ENCODE data around the gene PLXDC2. TPM values are rescaled to one million over a fixed set of nuclear protein-coding genes. Genes with fewer than 3 reads are reported as not detected.

Gene PLXDC2
- polyA plus RNA-seq, 2 of the 4 experiments (the other 2 are of a cell fraction): 0.08 to 0.09 TPM

DNA sequence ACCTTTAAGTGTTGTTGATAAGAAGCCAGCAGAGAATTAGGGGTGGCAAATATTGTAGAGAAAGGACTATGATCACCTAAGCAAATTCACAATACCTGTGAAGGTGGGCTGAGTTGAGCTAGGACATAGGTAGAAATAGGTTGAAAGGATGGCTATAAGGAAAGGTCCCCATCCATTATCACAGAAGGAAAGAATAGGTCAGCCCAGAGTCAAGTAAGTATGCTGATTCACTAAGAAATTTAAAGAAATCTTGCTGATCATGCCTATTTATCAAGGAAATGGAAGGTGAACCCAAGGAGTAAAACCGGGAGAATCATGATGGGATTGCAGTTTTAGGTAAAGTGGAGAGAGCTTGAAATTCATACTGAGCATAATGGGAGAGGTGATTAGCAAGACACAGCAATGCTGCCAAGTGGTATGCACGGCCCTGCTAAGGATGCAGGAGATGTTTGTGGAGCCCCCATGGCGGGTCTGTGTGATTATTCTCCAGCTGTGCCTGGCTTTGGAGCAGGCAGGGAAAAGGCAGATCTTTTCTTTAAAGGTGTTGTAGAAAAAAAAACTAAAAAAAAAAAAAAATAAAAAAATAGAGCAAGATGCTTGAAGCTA lies 399.4 kb downstream of the PLXDC2 start:
- 0% methylated on average over 3 of the region's 3 CpGs for WGBS (ENCODE audit: missing lambda C conversion rate)
- H3K4me2 ChIP-seq: no peak overlapping the region
- ATAC-seq: no peak
- no peak for DNase-seq (ENCODE audit: low read depth in 1 of 2, low spot score in 1 of 2)
- CTCF ChIA-PET: interaction anchor here (0.7 kb wide), 1 partner anchor 9 kb away, joined by 3 read pairs; no protein-coding TSS in a partner anchor
- POLR2A ChIA-PET: no interaction called here
- no peak overlapping the region for H3K27ac ChIP-seq
- H3K4me1 ChIP-seq: no peaks in the 10 kb centered on the region
- no peak overlapping the region for H3K4me3 ChIP-seq
- no peaks in the 10 kb centered on the region for H3K9me3 ChIP-seq
- no peak for FAIRE-seq
- TF ChIP-seq BHLHE40 (IDR thresholded peaks at IDR 0.05; ENCODE audit: low read depth, low read length) (no peak), MAFK (IDR thresholded peaks at IDR 0.05; ENCODE audit: partially characterized antibody) (peak; percentile 25)

DNA sequence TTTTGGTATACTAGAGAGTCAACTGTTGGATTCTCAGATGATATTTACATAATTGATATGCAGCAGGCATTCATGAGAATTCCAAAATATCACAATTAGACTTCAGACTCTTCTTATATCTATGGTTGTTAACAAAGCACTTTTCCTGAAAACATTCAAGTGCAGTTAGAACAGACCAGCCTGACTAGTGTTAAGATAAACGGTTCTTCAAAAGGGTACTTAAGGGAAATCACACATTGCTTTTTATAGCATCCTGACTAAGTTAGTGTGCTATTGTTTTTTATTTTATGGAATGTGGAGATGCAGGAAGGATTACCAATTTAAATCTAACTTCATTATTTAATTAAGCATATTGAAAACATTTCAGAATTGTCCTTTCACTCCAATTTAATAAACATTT lies 405.1 kb downstream of the PLXDC2 start:
- DNase-seq (ENCODE audit: low read depth in 1 of 2, low spot score in 1 of 2): no peak
- FAIRE-seq: peak; percentile 39
- no peak for ATAC-seq
- Histone ChIP-seq H3K4me3 (no peak overlapping the region), H3K27ac (no peak overlapping the region), H3K4me1 (no peaks in the 10 kb centered on the region), H3K9me3 (no peaks in the 10 kb centered on the region), H3K4me2 (no peak overlapping the region)
- ChIA-PET POLR2A (no interaction called here), CTCF (no interaction called here)
- TF ChIP-seq HOXB13 (CRISPR knock-in tag; IDR thresholded peaks at IDR 0.05; ENCODE audit: low read depth) (no peak), KDM5A (IDR thresholded peaks at IDR 0.05) (no peak), EP300 (IDR thresholded peaks at IDR 0.05) (no peak), ZSCAN20 (CRISPR knock-in tag; IDR thresholded peaks at IDR 0.05) (no peak), FOSL2 (IDR thresholded peaks at IDR 0.05) (no peak), FOSL2 (CRISPR knock-in tag; IDR thresholded peaks at IDR 0.05) (no peak), RFX5 (IDR thresholded peaks at IDR 0.05) (no peak), MAZ (IDR thresholded peaks at IDR 0.05; ENCODE audit: borderline replicate concordance, low read depth, low read length) (no peak), EHMT2 (IDR thresholded peaks at IDR 0.05; ENCODE audit: low read depth) (no peak), HOXA7 (CRISPR knock-in tag; IDR thresholded peaks at IDR 0.05) (no peak), RAD21 (conservative IDR thresholded peaks at IDR 0.05 in 1 of 2, IDR thresholded peaks at IDR 0.05 in 1 of 2) (no peak), ZC3H11A (IDR thresholded peaks at IDR 0.05) (no peak), ZFP36 (IDR thresholded peaks at IDR 0.05; ENCODE audit: borderline replicate concordance, partially characterized antibody) (no peak), HOXB5 (CRISPR knock-in tag; IDR thresholded peaks at IDR 0.05) (no peak), BHLHE40 (IDR thresholded peaks at IDR 0.05; ENCODE audit: low read depth, low read length) (no peak), POLR2AphosphoS2 (conservative IDR thresholded peaks at IDR 0.05; ENCODE audit: low read length) (no peak), ESRRA (IDR thresholded peaks at IDR 0.05; ENCODE audit: borderline replicate concordance, low read length) (no peak)
- TF ChIP-seq, protein P1, sequence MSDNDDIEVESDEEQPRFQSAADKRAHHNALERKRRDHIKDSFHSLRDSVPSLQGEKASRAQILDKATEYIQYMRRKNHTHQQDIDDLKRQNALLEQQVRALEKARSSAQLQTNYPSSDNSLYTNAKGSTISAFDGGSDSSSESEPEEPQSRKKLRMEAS (IDR thresholded peaks at IDR 0.05): no peak
- TF ChIP-seq, protein P2, sequence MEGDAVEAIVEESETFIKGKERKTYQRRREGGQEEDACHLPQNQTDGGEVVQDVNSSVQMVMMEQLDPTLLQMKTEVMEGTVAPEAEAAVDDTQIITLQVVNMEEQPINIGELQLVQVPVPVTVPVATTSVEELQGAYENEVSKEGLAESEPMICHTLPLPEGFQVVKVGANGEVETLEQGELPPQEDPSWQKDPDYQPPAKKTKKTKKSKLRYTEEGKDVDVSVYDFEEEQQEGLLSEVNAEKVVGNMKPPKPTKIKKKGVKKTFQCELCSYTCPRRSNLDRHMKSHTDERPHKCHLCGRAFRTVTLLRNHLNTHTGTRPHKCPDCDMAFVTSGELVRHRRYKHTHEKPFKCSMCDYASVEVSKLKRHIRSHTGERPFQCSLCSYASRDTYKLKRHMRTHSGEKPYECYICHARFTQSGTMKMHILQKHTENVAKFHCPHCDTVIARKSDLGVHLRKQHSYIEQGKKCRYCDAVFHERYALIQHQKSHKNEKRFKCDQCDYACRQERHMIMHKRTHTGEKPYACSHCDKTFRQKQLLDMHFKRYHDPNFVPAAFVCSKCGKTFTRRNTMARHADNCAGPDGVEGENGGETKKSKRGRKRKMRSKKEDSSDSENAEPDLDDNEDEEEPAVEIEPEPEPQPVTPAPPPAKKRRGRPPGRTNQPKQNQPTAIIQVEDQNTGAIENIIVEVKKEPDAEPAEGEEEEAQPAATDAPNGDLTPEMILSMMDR (IDR thresholded peaks at IDR 0.05): no peak
- TF ChIP-seq, protein P3, sequence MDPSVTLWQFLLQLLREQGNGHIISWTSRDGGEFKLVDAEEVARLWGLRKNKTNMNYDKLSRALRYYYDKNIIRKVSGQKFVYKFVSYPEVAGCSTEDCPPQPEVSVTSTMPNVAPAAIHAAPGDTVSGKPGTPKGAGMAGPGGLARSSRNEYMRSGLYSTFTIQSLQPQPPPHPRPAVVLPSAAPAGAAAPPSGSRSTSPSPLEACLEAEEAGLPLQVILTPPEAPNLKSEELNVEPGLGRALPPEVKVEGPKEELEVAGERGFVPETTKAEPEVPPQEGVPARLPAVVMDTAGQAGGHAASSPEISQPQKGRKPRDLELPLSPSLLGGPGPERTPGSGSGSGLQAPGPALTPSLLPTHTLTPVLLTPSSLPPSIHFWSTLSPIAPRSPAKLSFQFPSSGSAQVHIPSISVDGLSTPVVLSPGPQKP (IDR thresholded peaks at IDR 0.05; ENCODE audit: low read depth, low read length): no peak
- TF ChIP-seq, protein P4, sequence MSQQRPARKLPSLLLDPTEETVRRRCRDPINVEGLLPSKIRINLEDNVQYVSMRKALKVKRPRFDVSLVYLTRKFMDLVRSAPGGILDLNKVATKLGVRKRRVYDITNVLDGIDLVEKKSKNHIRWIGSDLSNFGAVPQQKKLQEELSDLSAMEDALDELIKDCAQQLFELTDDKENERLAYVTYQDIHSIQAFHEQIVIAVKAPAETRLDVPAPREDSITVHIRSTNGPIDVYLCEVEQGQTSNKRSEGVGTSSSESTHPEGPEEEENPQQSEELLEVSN (IDR thresholded peaks at IDR 0.05; ENCODE audit: borderline replicate concordance, low read depth): no peak
- 5% methylated on average over 1 of the region's 1 CpG for WGBS (ENCODE audit: missing lambda C conversion rate)

Measured in A549 (cell line).